HL-60 (cell line): ENCODE measurements around the gene ANKRD31.

Source experiments
- DNase-seq, 2 experiments: peaks; one replicate each; pipeline ENCODE4 v3.0.0-alpha.2; 2010 to 2020; ENCODE audit warnings: low read depth in 1 of 2, low spot score in 1 of 2
- H3K27ac ChIP-seq: fragments of 250-450 bp; sonication (Bioruptor Pico); replicated peaks from 2 replicates; pipeline ENCODE4 v1.5.1; 2020; ENCODE audit warnings: mild to moderate bottlenecking, moderate library complexity
- H3K27me3 ChIP-seq: fragments of 250-450 bp; sonication (Bioruptor Pico); 2 replicates; pipeline ENCODE4 v1.5.1; 2021; ENCODE audit warnings: mild to moderate bottlenecking, moderate library complexity; ENCODE audit not compliant: insufficient read depth, poor library complexity, severe bottlenecking
- H3K4me3 ChIP-seq: replicated peaks from 2 replicates; pipeline ENCODE4 v1.5.1; 2011; ENCODE audit warnings: mild to moderate bottlenecking, control low read depth, low read length; ENCODE audit not compliant: insufficient read depth
- CTCF ChIP-seq: IDR thresholded peaks from one replicate; pipeline ENCODE4 v1.5.1; 2011; ENCODE audit warnings: low read length, control low read depth, inconsistent platforms; ENCODE audit not compliant: insufficient read depth
- GABPA ChIP-seq: IDR thresholded peaks from 2 replicates; pipeline ENCODE4 v1.6.1; 2012; ENCODE audit warnings: low read depth
- POLR2AphosphoS5 ChIP-seq: IDR thresholded peaks from 2 replicates; pipeline ENCODE4 v1.6.1; 2012; ENCODE audit warnings: low read depth
- REST ChIP-seq: IDR thresholded peaks from 2 replicates; pipeline ENCODE4 v1.6.1; 2012; ENCODE audit warnings: low read depth; ENCODE audit not compliant: insufficient replicate concordance
- SPI1 ChIP-seq: IDR thresholded peaks from 2 replicates; pipeline ENCODE4 v1.6.1; 2012; ENCODE audit warnings: low read depth, mild to moderate bottlenecking, borderline replicate concordance

ANKRD31 gene

GRCh38 chr5:75148051-75148450 lies 88.6 kb downstream of the ANKRD31 start:
- no peak for TF ChIP-seq REST
- no peak for TF ChIP-seq GABPA
- no peak for TF ChIP-seq CTCF
- no peak for TF ChIP-seq POLR2AphosphoS5
- TF ChIP-seq SPI1: peak; percentile 30; the same call in 1 of the 2 replicates
- DNase-seq: no peak
- H3K27ac ChIP-seq: no peak overlapping the region
- no peak overlapping the region for H3K4me3 ChIP-seq
- no peaks in the 10 kb centered on the region for H3K27me3 ChIP-seq

- no peak for DNase-seq
- no peak overlapping the region for H3K27ac ChIP-seq
- TF ChIP-seq CTCF (no peak), REST (no peak), POLR2AphosphoS5 (no peak), GABPA (no peak)
- H3K27me3 ChIP-seq: no peaks in the 10 kb centered on the region
- H3K4me3 ChIP-seq: no peak overlapping the region
These were observed 94.0 kb downstream of the ANKRD31 start for GRCh38 chr5:75142566-75143136.

- H3K27ac ChIP-seq: no peak overlapping the region
- no peaks in the 10 kb centered on the region for H3K27me3 ChIP-seq
- no peak for DNase-seq
- no peak overlapping the region for H3K4me3 ChIP-seq
- TF ChIP-seq CTCF (no peak), REST (no peak), SPI1 (no peak), POLR2AphosphoS5 (no peak), GABPA (no peak)
These were observed 96.4 kb downstream of the ANKRD31 start for GRCh38 chr5:75140277-75140676.
